K562 (cell line): ENCODE results near the gene FGR. TPM values are rescaled to one million over a fixed set of nuclear protein-coding genes. Genes with fewer than 3 reads are reported as not detected.
A peak's percentile ranks its signal among the peaks of the same experiment; 100 is the strongest.

ENCODE experiments used
- CEBPB ChIP-seq: fragments of 450-650 bp; IDR thresholded peaks from 2 replicates; pipeline ENCODE4 v1.6.1; 2016; ENCODE audit warnings: missing genetic modification characterization, missing compliant biosample characterization
- ELF2 ChIP-seq: fragments of 250-450 bp; sonication (Bioruptor Pico); IDR thresholded peaks from 2 replicates; pipeline ENCODE4 v1.5.0; 2021; ENCODE audit warnings: mild to moderate bottlenecking
- EZH2 ChIP-seq: IDR thresholded peaks from 2 replicates; pipeline ENCODE4 v1.6.1; 2012; ENCODE audit warnings: low read depth, mild to moderate bottlenecking, inconsistent platforms, low read length, borderline replicate concordance
- HNRNPK ChIP-seq: fragments of 200-400 bp; formaldehyde crosslinking; IDR thresholded peaks from one replicate; pipeline ENCODE4 v1.6.1; 2018; ENCODE audit warnings: mild to moderate bottlenecking, low read depth, low read length; ENCODE audit not compliant: poor library complexity, severe bottlenecking
- ILF3 ChIP-seq: fragments of 450-650 bp; IDR thresholded peaks from 2 replicates; pipeline ENCODE4 v1.6.1; 2018; ENCODE audit warnings: antibody characterized with exemption, mild to moderate bottlenecking, moderate library complexity, borderline replicate concordance
- KAT2B ChIP-seq: IDR thresholded peaks from one replicate; pipeline ENCODE4 v1.6.1; 2012; ENCODE audit warnings: low read depth, mild to moderate bottlenecking, control low read depth, inconsistent platforms, low read length, moderate library complexity
- KDM4B ChIP-seq, 2 experiments: fragments of 450-650 bp in 1 of 2; sonication (generic) in 1 of 2; IDR thresholded peaks; 2 replicates each; pipeline ENCODE4 v1.6.1; 2016 to 2017; ENCODE audit warnings: borderline replicate concordance in 2 of 2, antibody characterized with exemption in 1 of 2, low read depth in 1 of 2, mild to moderate bottlenecking in 1 of 2
- KLF1 ChIP-seq: fragments of 450-650 bp; IDR thresholded peaks from 2 replicates; pipeline ENCODE4 v1.6.1; 2016; ENCODE audit warnings: missing genetic modification characterization, missing compliant biosample characterization
- KLF10 ChIP-seq: fragments of 250-450 bp; sonication (Bioruptor Pico); IDR thresholded peaks from 2 replicates; pipeline ENCODE4 v1.6.1; 2021; ENCODE audit warnings: matching md5 sums
- MAZ ChIP-seq, 2 experiments: fragments of 450-650 bp in 1 of 2; sonication (generic) in 1 of 2; formaldehyde crosslinking; IDR thresholded peaks in 1 of 2; conservative IDR thresholded peaks in 1 of 2; 2 replicates each; pipeline versions ENCODE4 v1.4.0 to v1.5.0; 2020; ENCODE audit warnings: mild to moderate bottlenecking in 1 of 2, missing genetic modification reagents in 1 of 2
- MTA3 ChIP-seq: fragments of 450-650 bp; formaldehyde crosslinking; IDR thresholded peaks from 2 replicates; pipeline ENCODE4 v1.6.1; 2017; ENCODE audit warnings: mild to moderate bottlenecking, borderline replicate concordance
- PHF8 ChIP-seq: fragments of 200-600 bp; sonication (generic); IDR thresholded peaks from 2 replicates; pipeline ENCODE4 v1.6.1; 2012; ENCODE audit warnings: mixed run types, mild to moderate bottlenecking, inconsistent platforms, low read length, moderate library complexity, borderline replicate concordance
- PML ChIP-seq: IDR thresholded peaks from 2 replicates; pipeline ENCODE4 v1.6.1; 2012; ENCODE audit warnings: low read length, inconsistent platforms
- PPARD ChIP-seq: fragments of 250-450 bp; sonication (Bioruptor Pico); IDR thresholded peaks from 2 replicates; pipeline ENCODE4 v1.8.0; 2022; ENCODE audit warnings: inconsistent platforms, mild to moderate bottlenecking, moderate library complexity
- RHOXF2B ChIP-seq: fragments of 250-450 bp; sonication (Bioruptor Pico); conservative IDR thresholded peaks from 2 replicates; pipeline ENCODE4 v1.5.1; 2021
- RNF219 ChIP-seq: fragments of 250-450 bp; sonication (Bioruptor Pico); IDR thresholded peaks from 2 replicates; pipeline ENCODE4 v1.5.0; 2022; ENCODE audit warnings: mild to moderate bottlenecking
- SIN3A ChIP-seq, 2 experiments: fragments of 150-350 bp in 1 of 2; IDR thresholded peaks; 2 replicates each; pipeline ENCODE4 v1.6.1; 2011 to 2016; ENCODE audit warnings: borderline replicate concordance in 2 of 2, low read depth in 2 of 2, low read length in 2 of 2, mild to moderate bottlenecking in 2 of 2, moderate library complexity in 2 of 2; ENCODE audit not compliant: control insufficient read depth in 1 of 2
- TBP ChIP-seq: optimal IDR thresholded peaks from 2 replicates; pipeline ENCODE3; 2011; ENCODE audit warnings: low read depth, low read length, improper control_type of control experiment
- ZFP91 ChIP-seq: sonication (generic); formaldehyde crosslinking; IDR thresholded peaks from 2 replicates; pipeline ENCODE4 v1.8.0; 2022; ENCODE audit warnings: mild to moderate bottlenecking, missing genetic modification reagents
- ZNF347 ChIP-seq: fragments of 450-650 bp; formaldehyde crosslinking; IDR thresholded peaks from 2 replicates; pipeline ENCODE4 v1.4.0; 2020; ENCODE audit warnings: low read depth, mild to moderate bottlenecking, moderate library complexity
- ZNF584 ChIP-seq: fragments of 200-800 bp; sonication (Bioruptor generic); IDR thresholded peaks from 2 replicates; pipeline ENCODE4 v1.6.1; 2016; ENCODE audit warnings: low read depth, mild to moderate bottlenecking, missing genetic modification characterization, missing compliant biosample characterization
- polyA plus RNA-seq, 8 experiments: library from polyadenylated mRNA; depleted of rRNA in 4 of 8; stranded (reverse) in 5 of 8; unstranded in 3 of 8; fragments of >200 nt; fragmentation: Nextera tagmentation in 2 of 8; fragmentation: Illumina TruSeq in 1 of 8; extraction: Ambion mirVana in 2 of 8; extraction: Trizol in 1 of 8; gene quantifications; 2 replicates each; pipeline versions ENCODE4 v1.2.1 to v1.2.3, GENCODE V29; 2011 to 2014; ENCODE audit warnings: inconsistent platforms in 1 of 8, missing spikeins in 1 of 8
- total RNA-seq, 7 experiments: library from RNA; depleted of rRNA in 6 of 7; stranded (reverse); fragments of >200 nt in 6 of 7; fragmentation: Illumina TruSeq in 2 of 7; extraction: Trizol in 2 of 7; gene quantifications; 2 replicates each; pipeline versions ENCODE4 v1.2.1 to v1.2.3, GENCODE V29; 2011 to 2021; ENCODE audit warnings: low replicate concordance in 1 of 7
- TF ChIP-seq, protein P1 (sequence below): sonication (generic); formaldehyde crosslinking; IDR thresholded peaks from 2 replicates; pipeline ENCODE4 v1.8.1; 2023; ENCODE audit warnings: mild to moderate bottlenecking, missing genetic modification reagents

Gene FGR
- total and polyA plus RNA-seq, 9 of the 15 experiments (the other 6 are each of a cell fraction or from before 2014, with no cell fraction given), result 0.04 to 0.11 TPM; not detected in 7

- TF ChIP-seq KLF10 (CRISPR knock-in tag) (no peak), ZNF347 (no peak), PML (no peak), EZH2 (no peak), TBP (peak; percentile 55), ZFP91 (CRISPR knock-in tag) (no peak), KAT2B (no peak), ELF2 (CRISPR knock-in tag) (0 out of 2 replicates have a peak, but pooled peaks have one; percentile 27), MAZ (CRISPR knock-in tag; conservative IDR thresholded peaks at IDR 0.05 in 1 of 2, IDR thresholded peaks at IDR 0.05 in 1 of 2) (peak; percentile 42 to 68; a peak in 2 of 4 replicates), PHF8 (peak; percentile 76; the same call in 1 of the 2 replicates), CEBPB (tag) (peak; percentile 60; the same call in 1 of the 2 replicates), ILF3 (no peak), KDM4B (IDR thresholded peaks at IDR 0.05; ENCODE audit: borderline replicate concordance in 2 of 2, low read depth in 1 of 2) (no peak), SIN3A (IDR thresholded peaks at IDR 0.05; ENCODE audit: borderline replicate concordance in 2 of 2, control insufficient read depth in 1 of 2, low read depth in 2 of 2, low read length in 2 of 2) (0 out of 4 replicates have a peak, but pooled peaks of 1 of the 2 experiments have one; percentile 44), RNF219 (CRISPR knock-in tag) (no peak), RHOXF2B (CRISPR knock-in tag) (no peak), PPARD (CRISPR knock-in tag) (no peak), HNRNPK (no peak), KLF1 (tag) (no peak), ZNF584 (CRISPR knock-in tag) (0 out of 2 replicates have a peak, but pooled peaks have one; percentile 32), MTA3 (0 out of 2 replicates have a peak, but pooled peaks have one; percentile 27)
- TF ChIP-seq, protein P1, sequence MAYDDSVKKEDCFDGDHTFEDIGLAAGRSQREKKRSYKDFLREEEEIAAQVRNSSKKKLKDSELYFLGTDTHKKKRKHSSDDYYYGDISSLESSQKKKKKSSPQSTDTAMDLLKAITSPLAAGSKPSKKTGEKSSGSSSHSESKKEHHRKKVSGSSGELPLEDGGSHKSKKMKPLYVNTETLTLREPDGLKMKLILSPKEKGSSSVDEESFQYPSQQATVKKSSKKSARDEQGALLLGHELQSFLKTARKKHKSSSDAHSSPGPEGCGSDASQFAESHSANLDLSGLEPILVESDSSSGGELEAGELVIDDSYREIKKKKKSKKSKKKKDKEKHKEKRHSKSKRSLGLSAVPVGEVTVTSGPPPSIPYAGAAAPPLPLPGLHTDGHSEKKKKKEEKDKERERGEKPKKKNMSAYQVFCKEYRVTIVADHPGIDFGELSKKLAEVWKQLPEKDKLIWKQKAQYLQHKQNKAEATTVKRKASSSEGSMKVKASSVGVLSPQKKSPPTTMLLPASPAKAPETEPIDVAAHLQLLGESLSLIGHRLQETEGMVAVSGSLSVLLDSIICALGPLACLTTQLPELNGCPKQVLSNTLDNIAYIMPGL (CRISPR knock-in tag), result no peak
Observed at GRCh38 chr1:27659497-27660299, 24.7 kb upstream of the FGR start (continued).
